Liver (tissue), 3 donors: ENCODE measurements around the gene ACACA.

Experiments
- GABPA ChIP-seq, 2 donors: IDR thresholded peaks in 1 of 2; conservative IDR thresholded peaks in 1 of 2; 2 replicates each; pipeline ENCODE4 v1.6.1; 2016; ENCODE audit warnings: antibody characterized with exemption in 2 of 2, mild to moderate bottlenecking in 1 of 2, moderate library complexity in 1 of 2
- JUND ChIP-seq, 2 donors: IDR thresholded peaks; 2 replicates each; pipeline ENCODE4 v1.6.1; 2016; ENCODE audit warnings: antibody characterized with exemption in 2 of 2
- RAD21 ChIP-seq, 2 donors: IDR thresholded peaks; 2 replicates each; pipeline ENCODE4 v1.6.1; 2016; ENCODE audit warnings: antibody characterized with exemption in 2 of 2, mild to moderate bottlenecking in 2 of 2
- RXRA ChIP-seq, 2 donors: IDR thresholded peaks; 2 replicates each; pipeline ENCODE4 v1.6.1; 2017 to 2018; ENCODE audit warnings: antibody characterized with exemption in 2 of 2, mild to moderate bottlenecking in 1 of 2
- SP1 ChIP-seq: IDR thresholded peaks from 2 replicates; pipeline ENCODE4 v1.6.1; 2018; ENCODE audit warnings: antibody characterized with exemption, mild to moderate bottlenecking
- TAF1 ChIP-seq: conservative IDR thresholded peaks from 2 replicates; pipeline ENCODE4 v1.6.1; 2016; ENCODE audit warnings: antibody characterized with exemption, mild to moderate bottlenecking
- YY1 ChIP-seq: IDR thresholded peaks from 2 replicates; pipeline ENCODE4 v1.6.1; 2016; ENCODE audit warnings: antibody characterized with exemption, mild to moderate bottlenecking
- TF ChIP-seq, protein P1 (sequence below): fragments of 150-350 bp; IDR thresholded peaks from 2 replicates; pipeline ENCODE4 v1.5.1; 2017; ENCODE audit warnings: improper control_type of control experiment, low read depth, low read length; ENCODE audit not compliant: missing input control
- TF ChIP-seq, protein P2 (sequence below): IDR thresholded peaks from 2 replicates; pipeline ENCODE4 v1.6.1; 2016; ENCODE audit warnings: antibody characterized with exemption
- TF ChIP-seq, protein P3 (sequence below): IDR thresholded peaks from 2 replicates; pipeline ENCODE4 v1.6.1; 2016; ENCODE audit warnings: antibody characterized with exemption, mild to moderate bottlenecking
- TF ChIP-seq, protein P4 (sequence below): IDR thresholded peaks from 2 replicates; pipeline ENCODE4 v1.6.1; 2016; ENCODE audit warnings: antibody characterized with exemption
- TF ChIP-seq, protein P5 (sequence below): IDR thresholded peaks from 2 replicates; pipeline ENCODE4 v1.6.1; 2016; ENCODE audit warnings: antibody characterized with exemption
- donor health status: healthy.
- donor health status: healthy.

DNA sequence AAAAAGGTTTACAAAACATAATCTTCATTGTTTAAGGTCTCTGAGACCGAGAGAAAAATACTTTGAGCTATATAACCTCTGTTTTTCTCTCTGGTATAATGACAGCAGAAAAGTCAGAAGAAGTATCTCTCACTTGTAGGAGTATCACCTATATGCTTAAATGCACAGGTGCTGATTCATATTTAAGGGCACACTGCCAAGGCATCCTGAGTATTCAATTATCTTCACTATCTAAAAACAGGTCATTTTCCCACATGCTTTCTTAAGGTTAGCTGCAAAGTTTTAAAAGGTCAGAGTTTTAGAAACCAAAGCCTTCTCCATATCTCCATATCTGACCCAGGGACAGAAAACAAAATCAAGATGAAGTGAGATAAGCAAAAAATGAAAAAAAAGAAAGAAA is 130.2 kb downstream of the ACACA start:
- TF ChIP-seq, protein P1, sequence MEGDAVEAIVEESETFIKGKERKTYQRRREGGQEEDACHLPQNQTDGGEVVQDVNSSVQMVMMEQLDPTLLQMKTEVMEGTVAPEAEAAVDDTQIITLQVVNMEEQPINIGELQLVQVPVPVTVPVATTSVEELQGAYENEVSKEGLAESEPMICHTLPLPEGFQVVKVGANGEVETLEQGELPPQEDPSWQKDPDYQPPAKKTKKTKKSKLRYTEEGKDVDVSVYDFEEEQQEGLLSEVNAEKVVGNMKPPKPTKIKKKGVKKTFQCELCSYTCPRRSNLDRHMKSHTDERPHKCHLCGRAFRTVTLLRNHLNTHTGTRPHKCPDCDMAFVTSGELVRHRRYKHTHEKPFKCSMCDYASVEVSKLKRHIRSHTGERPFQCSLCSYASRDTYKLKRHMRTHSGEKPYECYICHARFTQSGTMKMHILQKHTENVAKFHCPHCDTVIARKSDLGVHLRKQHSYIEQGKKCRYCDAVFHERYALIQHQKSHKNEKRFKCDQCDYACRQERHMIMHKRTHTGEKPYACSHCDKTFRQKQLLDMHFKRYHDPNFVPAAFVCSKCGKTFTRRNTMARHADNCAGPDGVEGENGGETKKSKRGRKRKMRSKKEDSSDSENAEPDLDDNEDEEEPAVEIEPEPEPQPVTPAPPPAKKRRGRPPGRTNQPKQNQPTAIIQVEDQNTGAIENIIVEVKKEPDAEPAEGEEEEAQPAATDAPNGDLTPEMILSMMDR: no peak
- TF ChIP-seq, protein P2, sequence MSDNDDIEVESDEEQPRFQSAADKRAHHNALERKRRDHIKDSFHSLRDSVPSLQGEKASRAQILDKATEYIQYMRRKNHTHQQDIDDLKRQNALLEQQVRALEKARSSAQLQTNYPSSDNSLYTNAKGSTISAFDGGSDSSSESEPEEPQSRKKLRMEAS: no peak
- TF ChIP-seq YY1 (no peak), JUND (IDR thresholded peaks at IDR 0.05) (no peak), SP1 (no peak), TAF1 (no peak), GABPA (IDR thresholded peaks at IDR 0.05 in 1 of 2, conservative IDR thresholded peaks at IDR 0.05 in 1 of 2) (no peak), RAD21 (IDR thresholded peaks at IDR 0.05) (no peak), RXRA (IDR thresholded peaks at IDR 0.05) (no peak)
- TF ChIP-seq, protein P3, sequence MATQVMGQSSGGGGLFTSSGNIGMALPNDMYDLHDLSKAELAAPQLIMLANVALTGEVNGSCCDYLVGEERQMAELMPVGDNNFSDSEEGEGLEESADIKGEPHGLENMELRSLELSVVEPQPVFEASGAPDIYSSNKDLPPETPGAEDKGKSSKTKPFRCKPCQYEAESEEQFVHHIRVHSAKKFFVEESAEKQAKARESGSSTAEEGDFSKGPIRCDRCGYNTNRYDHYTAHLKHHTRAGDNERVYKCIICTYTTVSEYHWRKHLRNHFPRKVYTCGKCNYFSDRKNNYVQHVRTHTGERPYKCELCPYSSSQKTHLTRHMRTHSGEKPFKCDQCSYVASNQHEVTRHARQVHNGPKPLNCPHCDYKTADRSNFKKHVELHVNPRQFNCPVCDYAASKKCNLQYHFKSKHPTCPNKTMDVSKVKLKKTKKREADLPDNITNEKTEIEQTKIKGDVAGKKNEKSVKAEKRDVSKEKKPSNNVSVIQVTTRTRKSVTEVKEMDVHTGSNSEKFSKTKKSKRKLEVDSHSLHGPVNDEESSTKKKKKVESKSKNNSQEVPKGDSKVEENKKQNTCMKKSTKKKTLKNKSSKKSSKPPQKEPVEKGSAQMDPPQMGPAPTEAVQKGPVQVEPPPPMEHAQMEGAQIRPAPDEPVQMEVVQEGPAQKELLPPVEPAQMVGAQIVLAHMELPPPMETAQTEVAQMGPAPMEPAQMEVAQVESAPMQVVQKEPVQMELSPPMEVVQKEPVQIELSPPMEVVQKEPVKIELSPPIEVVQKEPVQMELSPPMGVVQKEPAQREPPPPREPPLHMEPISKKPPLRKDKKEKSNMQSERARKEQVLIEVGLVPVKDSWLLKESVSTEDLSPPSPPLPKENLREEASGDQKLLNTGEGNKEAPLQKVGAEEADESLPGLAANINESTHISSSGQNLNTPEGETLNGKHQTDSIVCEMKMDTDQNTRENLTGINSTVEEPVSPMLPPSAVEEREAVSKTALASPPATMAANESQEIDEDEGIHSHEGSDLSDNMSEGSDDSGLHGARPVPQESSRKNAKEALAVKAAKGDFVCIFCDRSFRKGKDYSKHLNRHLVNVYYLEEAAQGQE: no peak
- TF ChIP-seq, protein P4, sequence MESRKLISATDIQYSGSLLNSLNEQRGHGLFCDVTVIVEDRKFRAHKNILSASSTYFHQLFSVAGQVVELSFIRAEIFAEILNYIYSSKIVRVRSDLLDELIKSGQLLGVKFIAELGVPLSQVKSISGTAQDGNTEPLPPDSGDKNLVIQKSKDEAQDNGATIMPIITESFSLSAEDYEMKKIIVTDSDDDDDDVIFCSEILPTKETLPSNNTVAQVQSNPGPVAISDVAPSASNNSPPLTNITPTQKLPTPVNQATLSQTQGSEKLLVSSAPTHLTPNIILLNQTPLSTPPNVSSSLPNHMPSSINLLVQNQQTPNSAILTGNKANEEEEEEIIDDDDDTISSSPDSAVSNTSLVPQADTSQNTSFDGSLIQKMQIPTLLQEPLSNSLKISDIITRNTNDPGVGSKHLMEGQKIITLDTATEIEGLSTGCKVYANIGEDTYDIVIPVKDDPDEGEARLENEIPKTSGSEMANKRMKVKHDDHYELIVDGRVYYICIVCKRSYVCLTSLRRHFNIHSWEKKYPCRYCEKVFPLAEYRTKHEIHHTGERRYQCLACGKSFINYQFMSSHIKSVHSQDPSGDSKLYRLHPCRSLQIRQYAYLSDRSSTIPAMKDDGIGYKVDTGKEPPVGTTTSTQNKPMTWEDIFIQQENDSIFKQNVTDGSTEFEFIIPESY: no peak
- TF ChIP-seq, protein P5, sequence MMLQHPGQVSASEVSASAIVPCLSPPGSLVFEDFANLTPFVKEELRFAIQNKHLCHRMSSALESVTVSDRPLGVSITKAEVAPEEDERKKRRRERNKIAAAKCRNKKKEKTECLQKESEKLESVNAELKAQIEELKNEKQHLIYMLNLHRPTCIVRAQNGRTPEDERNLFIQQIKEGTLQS: no peak
